Choroid plexus epithelial cell (primary cell): ENCODE measurements around the gene MAP1S.

Source experiments
- DNase-seq: peaks from one replicate; pipeline ENCODE4 v3.0.0-alpha.2; 2010; ENCODE audit warnings: low read depth
- H3K4me3 ChIP-seq: 2 replicates; pipeline ENCODE4 v1.5.1; 2011; ENCODE audit warnings: low read depth, mild to moderate bottlenecking, control low read depth, low read length, moderate library complexity
- TF ChIP-seq, protein P1 (sequence below): conservative IDR thresholded peaks from 2 replicates; pipeline ENCODE4 v1.5.1; 2011; ENCODE audit warnings: low read depth, mild to moderate bottlenecking, control low read depth, inconsistent platforms, low read length, moderate library complexity

MAP1S gene

GRCh38 chr19:17754634-17755442 lies 35.6 kb downstream of the MAP1S start:
- no peak overlapping the region for H3K4me3 ChIP-seq
- no peak for DNase-seq
- TF ChIP-seq, protein P1, sequence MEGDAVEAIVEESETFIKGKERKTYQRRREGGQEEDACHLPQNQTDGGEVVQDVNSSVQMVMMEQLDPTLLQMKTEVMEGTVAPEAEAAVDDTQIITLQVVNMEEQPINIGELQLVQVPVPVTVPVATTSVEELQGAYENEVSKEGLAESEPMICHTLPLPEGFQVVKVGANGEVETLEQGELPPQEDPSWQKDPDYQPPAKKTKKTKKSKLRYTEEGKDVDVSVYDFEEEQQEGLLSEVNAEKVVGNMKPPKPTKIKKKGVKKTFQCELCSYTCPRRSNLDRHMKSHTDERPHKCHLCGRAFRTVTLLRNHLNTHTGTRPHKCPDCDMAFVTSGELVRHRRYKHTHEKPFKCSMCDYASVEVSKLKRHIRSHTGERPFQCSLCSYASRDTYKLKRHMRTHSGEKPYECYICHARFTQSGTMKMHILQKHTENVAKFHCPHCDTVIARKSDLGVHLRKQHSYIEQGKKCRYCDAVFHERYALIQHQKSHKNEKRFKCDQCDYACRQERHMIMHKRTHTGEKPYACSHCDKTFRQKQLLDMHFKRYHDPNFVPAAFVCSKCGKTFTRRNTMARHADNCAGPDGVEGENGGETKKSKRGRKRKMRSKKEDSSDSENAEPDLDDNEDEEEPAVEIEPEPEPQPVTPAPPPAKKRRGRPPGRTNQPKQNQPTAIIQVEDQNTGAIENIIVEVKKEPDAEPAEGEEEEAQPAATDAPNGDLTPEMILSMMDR: no peak

DNA sequence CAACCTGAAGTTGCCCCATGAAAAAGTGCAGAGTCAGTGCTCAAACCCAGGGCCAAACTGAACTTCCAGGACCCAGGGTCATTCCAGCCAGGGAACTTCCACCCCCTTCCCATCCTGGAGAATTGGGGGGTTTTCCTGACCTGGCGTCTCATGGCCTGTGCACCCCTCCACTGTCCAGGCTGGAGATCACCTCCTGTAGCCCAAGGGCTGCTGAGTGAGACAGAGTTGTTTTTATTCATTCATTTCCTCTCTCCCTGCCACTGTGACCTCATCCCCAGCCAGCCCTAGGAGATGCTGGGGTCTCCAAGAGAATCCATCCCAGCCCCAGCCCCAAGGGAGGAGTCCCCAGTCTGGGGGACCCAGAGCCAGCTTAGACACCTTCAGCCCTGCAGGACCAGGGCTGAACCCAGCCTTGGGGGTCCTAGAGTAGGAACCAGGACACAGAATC lies 36.2 kb downstream of the MAP1S start:
- no peak for DNase-seq
- no peak overlapping the region for H3K4me3 ChIP-seq
- TF ChIP-seq, protein P1: no peak

GRCh38 chr19:17755977-17756670 lies 36.8 kb downstream of the MAP1S start:
- TF ChIP-seq, protein P1: no peak
- DNase-seq: peak; percentile 80
- no peak overlapping the region for H3K4me3 ChIP-seq

- TF ChIP-seq, protein P1: no peak
- no peak overlapping the region for H3K4me3 ChIP-seq
- peak; percentile 76 for DNase-seq
Measured at GRCh38 chr19:17757125-17757524, 37.8 kb downstream of the MAP1S start.

DNA sequence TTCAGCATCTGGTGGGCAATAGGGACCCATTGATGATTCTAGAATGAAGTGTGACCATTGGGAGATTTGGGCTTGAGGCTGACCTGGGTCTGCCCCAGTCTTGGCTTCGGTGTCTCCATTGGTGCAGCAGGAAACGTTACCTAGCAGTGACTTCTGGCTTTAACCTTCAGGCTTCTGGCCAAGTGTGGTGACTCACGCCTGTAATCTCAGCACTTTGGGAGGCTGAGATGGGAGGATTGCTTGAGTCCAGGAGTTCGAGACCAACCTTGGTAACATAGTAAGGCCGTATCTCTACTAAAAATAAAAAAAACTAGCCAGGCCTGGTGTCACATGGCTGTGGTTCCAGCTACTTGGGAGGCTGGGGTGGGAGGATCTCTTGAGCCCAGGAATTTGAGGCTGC lies 39.2 kb downstream of the MAP1S start:
- DNase-seq: no peak
- TF ChIP-seq, protein P1: no peak

GRCh38 chr19:17761148-17761547 lies 41.9 kb downstream of the MAP1S start:
- no peak overlapping the region for H3K4me3 ChIP-seq
- TF ChIP-seq, protein P1: no peak
- DNase-seq: no peak

More for the DNA sequence above, 39.2 kb downstream of the MAP1S start:
- H3K4me3 ChIP-seq: no peak overlapping the region
